ENCODE measurements around the gene A3GALT2.

The A3GALT2 gene

DNA sequence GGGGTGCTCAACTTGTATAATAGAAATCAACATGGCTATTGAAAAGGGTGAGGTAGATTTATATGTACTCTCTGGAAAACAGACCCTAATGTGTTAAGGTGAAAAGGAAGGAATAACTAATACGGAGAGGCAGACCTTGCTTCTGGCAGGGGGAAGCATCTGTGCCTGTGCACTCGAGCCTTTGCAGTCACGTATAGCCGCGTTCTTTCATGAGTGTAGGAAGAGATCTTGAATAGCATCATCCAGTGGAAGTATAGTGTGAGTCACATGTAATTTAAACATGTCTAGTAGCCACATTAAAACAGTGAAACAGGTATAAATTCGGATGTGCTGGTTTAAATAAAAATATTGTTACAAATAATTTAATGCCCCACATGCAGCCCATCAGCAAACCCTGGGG is 3.0 kb downstream of the A3GALT2 start:
- no peak overlapping the region for H3K27ac ChIP-seq (ENCODE audit: extremely low read depth, low read depth, low read length)
- no peak overlapping the region for H3K4me3 ChIP-seq (ENCODE audit: low read depth, low read length)
- peaks cover 0 to 14% of the 10 kb centered on the region in 2 experiments; a peak in 1 of 3 replicates for H3K36me3 ChIP-seq (ENCODE audit: control insufficient read depth in 2 of 2, insufficient read depth in 1 of 2, low read length in 2 of 2)
- H3K9me3 ChIP-seq (ENCODE audit: control insufficient read depth, insufficient read depth, low read depth, low read length) = no peaks in the 10 kb centered on the region
- ChIA-PET CTCF (no interaction called here), POLR2A (no interaction called here)
- H3K4me1 ChIP-seq (ENCODE audit: control insufficient read depth, insufficient read depth, low read length) = no peaks in the 10 kb centered on the region
- TF ChIP-seq ZNF121 (tag by site-specific recombination; IDR thresholded peaks at IDR 0.05) = no peak
- no peak for TF ChIP-seq ZNF560 (tag by site-specific recombination; IDR thresholded peaks at IDR 0.05; ENCODE audit: borderline replicate concordance)
- TF ChIP-seq, protein P1, sequence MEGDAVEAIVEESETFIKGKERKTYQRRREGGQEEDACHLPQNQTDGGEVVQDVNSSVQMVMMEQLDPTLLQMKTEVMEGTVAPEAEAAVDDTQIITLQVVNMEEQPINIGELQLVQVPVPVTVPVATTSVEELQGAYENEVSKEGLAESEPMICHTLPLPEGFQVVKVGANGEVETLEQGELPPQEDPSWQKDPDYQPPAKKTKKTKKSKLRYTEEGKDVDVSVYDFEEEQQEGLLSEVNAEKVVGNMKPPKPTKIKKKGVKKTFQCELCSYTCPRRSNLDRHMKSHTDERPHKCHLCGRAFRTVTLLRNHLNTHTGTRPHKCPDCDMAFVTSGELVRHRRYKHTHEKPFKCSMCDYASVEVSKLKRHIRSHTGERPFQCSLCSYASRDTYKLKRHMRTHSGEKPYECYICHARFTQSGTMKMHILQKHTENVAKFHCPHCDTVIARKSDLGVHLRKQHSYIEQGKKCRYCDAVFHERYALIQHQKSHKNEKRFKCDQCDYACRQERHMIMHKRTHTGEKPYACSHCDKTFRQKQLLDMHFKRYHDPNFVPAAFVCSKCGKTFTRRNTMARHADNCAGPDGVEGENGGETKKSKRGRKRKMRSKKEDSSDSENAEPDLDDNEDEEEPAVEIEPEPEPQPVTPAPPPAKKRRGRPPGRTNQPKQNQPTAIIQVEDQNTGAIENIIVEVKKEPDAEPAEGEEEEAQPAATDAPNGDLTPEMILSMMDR (tag by site-specific recombination; IDR thresholded peaks at IDR 0.05) = no peak
- TF ChIP-seq, protein P2, sequence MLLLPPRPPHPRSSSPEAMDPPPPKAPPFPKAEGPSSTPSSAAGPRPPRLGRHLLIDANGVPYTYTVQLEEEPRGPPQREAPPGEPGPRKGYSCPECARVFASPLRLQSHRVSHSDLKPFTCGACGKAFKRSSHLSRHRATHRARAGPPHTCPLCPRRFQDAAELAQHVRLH (tag by site-specific recombination; IDR thresholded peaks at IDR 0.05) = no peak
- TF ChIP-seq SETDB1 (IDR thresholded peaks at IDR 0.05; ENCODE audit: insufficient read length, low read length) = no peak
- no peak for TF ChIP-seq ZBTB17 (tag by site-specific recombination; IDR thresholded peaks at IDR 0.05)
- no peak for TF ChIP-seq ZNF404 (tag by site-specific recombination; IDR thresholded peaks at IDR 0.05)
- TF ChIP-seq, protein P3, sequence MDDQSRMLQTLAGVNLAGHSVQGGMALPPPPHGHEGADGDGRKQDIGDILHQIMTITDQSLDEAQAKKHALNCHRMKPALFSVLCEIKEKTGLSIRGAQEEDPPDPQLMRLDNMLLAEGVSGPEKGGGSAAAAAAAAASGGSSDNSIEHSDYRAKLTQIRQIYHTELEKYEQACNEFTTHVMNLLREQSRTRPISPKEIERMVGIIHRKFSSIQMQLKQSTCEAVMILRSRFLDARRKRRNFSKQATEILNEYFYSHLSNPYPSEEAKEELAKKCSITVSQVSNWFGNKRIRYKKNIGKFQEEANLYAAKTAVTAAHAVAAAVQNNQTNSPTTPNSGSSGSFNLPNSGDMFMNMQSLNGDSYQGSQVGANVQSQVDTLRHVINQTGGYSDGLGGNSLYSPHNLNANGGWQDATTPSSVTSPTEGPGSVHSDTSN (CRISPR knock-in tag; IDR thresholded peaks at IDR 0.05) = no peak
- no peak for TF ChIP-seq BCL11B (tag by site-specific recombination; IDR thresholded peaks at IDR 0.05; ENCODE audit: low read depth)
- no peak for TF ChIP-seq ZBTB8A (tag by site-specific recombination; IDR thresholded peaks at IDR 0.05)
- TF ChIP-seq ZNF747 (tag by site-specific recombination; IDR thresholded peaks at IDR 0.05) = no peak
- TF ChIP-seq, protein P4, sequence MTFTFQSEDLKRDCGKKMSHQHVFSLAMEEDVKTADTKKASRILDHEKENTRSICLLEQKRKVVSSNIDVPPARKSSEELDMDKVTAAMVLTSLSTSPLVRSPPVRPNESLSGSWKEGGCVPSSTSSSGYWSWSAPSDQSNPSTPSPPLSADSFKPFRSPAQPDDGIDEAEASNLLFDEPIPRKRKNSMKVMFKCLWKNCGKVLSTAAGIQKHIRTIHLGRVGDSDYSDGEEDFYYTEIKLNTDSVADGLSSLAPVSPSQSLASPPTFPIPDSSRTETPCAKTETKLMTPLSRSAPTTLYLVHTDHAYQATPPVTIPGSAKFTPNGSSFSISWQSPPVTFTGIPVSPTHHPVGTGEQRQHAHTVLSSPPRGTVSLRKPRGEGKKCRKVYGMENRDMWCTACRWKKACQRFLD (tag by site-specific recombination; IDR thresholded peaks at IDR 0.05) = no peak
- TF ChIP-seq KLF10 (tag by site-specific recombination; IDR thresholded peaks at IDR 0.05) = no peak
- TF ChIP-seq ZNF16 (tag by site-specific recombination; IDR thresholded peaks at IDR 0.05; ENCODE audit: low read depth) = no peak
- TF ChIP-seq, protein P5, sequence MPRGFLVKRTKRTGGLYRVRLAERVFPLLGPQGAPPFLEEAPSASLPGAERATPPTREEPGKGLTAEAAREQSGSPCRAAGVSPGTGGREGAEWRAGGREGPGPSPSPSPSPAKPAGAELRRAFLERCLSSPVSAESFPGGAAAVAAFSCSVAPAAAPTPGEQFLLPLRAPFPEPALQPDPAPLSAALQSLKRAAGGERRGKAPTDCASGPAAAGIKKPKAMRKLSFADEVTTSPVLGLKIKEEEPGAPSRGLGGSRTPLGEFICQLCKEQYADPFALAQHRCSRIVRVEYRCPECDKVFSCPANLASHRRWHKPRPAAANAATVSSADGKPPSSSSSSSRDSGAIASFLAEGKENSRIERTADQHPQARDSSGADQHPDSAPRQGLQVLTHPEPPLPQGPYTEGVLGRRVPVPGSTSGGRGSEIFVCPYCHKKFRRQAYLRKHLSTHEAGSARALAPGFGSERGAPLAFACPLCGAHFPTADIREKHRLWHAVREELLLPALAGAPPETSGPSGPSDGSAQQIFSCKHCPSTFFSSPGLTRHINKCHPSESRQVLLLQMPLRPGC (tag by site-specific recombination; IDR thresholded peaks at IDR 0.05) = no peak

DNA sequence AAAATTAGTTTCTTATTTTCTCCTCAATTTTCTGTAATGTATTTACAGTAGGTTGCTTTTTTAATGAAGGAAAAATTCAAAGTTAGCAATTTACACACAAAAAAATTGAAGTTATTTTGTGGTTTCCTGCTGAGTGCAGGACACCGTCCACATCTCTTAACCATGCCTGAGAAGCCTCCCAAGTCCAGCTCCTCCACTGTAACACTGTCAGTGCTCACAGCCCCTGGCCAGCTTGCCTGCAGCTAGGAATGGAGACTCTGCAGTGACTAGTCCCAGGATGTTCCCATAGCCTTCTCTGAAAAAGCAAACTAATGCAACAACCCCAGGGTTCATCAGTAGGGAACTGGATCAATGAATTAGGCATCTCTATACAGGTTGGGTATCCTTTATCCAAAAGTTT is 3.5 kb downstream of the A3GALT2 start:
- Histone ChIP-seq H3K27ac (ENCODE audit: extremely low read depth, low read depth, low read length) (no peak overlapping the region), H3K4me3 (ENCODE audit: low read depth, low read length) (no peak overlapping the region), H3K9me3 (ENCODE audit: control insufficient read depth, insufficient read depth, low read depth, low read length) (no peaks in the 10 kb centered on the region), H3K36me3 (ENCODE audit: control insufficient read depth in 2 of 2, insufficient read depth in 1 of 2, low read length in 2 of 2) (peaks cover 0 to 9% of the 10 kb centered on the region in 2 experiments; a peak in 1 of 3 replicates), H3K4me1 (ENCODE audit: control insufficient read depth, insufficient read depth, low read length) (no peaks in the 10 kb centered on the region)
- CTCF ChIA-PET = interaction anchor here (0.7 to 0.8 kb wide), 2 partner anchors 154 to 188 kb away, joined by 3 read pairs; no protein-coding TSS in a partner anchor
- TF ChIP-seq ZNF274 (IDR thresholded peaks at IDR 0.05; ENCODE audit: low read length) (no peak), ZNF274 (tag by site-specific recombination; IDR thresholded peaks at IDR 0.05; ENCODE audit: borderline replicate concordance) (no peak), SCRT2 (tag by site-specific recombination; IDR thresholded peaks at IDR 0.05) (no peak), ZNF354C (tag by site-specific recombination; IDR thresholded peaks at IDR 0.05; ENCODE audit: borderline replicate concordance, low read depth) (no peak), ZNF366 (tag by site-specific recombination; conservative IDR thresholded peaks at IDR 0.05) (no peak), ZBTB21 (tag by site-specific recombination; IDR thresholded peaks at IDR 0.05) (no peak)
- TF ChIP-seq, protein P6, sequence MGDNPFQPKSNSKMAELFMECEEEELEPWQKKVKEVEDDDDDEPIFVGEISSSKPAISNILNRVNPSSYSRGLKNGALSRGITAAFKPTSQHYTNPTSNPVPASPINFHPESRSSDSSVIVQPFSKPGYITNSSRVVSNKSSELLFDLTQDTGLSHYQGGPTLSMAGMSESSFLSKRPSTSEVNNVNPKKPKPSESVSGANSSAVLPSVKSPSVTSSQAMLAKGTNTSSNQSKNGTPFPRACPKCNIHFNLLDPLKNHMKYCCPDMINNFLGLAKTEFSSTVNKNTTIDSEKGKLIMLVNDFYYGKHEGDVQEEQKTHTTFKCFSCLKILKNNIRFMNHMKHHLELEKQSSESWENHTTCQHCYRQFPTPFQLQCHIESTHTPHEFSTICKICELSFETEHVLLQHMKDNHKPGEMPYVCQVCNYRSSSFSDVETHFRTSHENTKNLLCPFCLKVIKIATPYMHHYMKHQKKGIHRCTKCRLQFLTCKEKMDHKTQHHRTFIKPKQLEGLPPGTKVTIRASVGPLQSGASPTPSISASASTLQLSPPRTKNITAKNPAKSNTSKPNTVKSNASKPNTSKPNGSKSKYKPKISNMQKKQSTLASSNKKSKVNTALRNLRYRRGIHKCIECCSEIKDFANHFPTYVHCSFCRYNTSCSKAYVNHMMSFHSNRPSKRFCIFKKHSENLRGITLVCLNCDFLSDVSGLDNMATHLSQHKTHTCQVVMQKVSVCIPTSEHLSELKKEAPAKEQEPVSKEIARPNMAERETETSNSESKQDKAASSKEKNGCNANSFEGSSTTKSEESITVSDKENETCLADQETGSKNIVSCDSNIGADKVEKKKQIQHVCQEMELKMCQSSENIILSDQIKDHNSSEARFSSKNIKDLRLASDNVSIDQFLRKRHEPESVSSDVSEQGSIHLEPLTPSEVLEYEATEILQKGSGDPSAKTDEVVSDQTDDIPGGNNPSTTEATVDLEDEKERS (tag by site-specific recombination; IDR thresholded peaks at IDR 0.05) = no peak
- TF ChIP-seq, protein P7, sequence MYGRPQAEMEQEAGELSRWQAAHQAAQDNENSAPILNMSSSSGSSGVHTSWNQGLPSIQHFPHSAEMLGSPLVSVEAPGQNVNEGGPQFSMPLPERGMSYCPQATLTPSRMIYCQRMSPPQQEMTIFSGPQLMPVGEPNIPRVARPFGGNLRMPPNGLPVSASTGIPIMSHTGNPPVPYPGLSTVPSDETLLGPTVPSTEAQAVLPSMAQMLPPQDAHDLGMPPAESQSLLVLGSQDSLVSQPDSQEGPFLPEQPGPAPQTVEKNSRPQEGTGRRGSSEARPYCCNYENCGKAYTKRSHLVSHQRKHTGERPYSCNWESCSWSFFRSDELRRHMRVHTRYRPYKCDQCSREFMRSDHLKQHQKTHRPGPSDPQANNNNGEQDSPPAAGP (tag by site-specific recombination; IDR thresholded peaks at IDR 0.05) = no peak
- TF ChIP-seq, protein P8, sequence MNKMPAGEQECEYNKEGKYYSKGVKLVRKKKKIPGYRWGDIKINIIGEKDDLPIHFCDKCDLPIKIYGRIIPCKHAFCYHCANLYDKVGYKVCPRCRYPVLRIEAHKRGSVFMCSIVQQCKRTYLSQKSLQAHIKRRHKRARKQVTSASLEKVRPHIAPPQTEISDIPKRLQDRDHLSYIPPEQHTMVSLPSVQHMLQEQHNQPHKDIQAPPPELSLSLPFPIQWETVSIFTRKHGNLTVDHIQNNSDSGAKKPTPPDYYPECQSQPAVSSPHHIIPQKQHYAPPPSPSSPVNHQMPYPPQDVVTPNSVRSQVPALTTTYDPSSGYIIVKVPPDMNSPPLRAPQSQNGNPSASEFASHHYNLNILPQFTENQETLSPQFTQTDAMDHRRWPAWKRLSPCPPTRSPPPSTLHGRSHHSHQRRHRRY (tag by site-specific recombination; IDR thresholded peaks at IDR 0.05) = no peak
- POLR2A ChIA-PET = no interaction called here
